Skeletal muscle tissue (tissue), 4 donors: ENCODE measurements around the gene ANO1. TPM values are rescaled to one million over a fixed set of nuclear protein-coding genes. Genes with fewer than 3 reads are reported as not detected.

Source experiments
- H3K27ac ChIP-seq: one replicate; pipeline ENCODE4 v1.7.0; 2013; ENCODE audit warnings: mild to moderate bottlenecking, low read depth, low read length, inconsistent platforms
- H3K27me3 ChIP-seq, 3 donors: one replicate each; pipeline ENCODE4 v1.7.0; 2013; ENCODE audit warnings: low read length in 3 of 3; ENCODE audit not compliant: control insufficient read depth in 3 of 3, insufficient read depth in 3 of 3
- H3K36me3 ChIP-seq, 3 donors: one replicate each; pipeline ENCODE4 v1.7.0; 2013; ENCODE audit warnings: low read length in 3 of 3; ENCODE audit not compliant: control insufficient read depth in 3 of 3, insufficient read depth in 3 of 3
- H3K4me1 ChIP-seq, 3 donors: one replicate each; pipeline ENCODE4 v1.7.0; 2013; ENCODE audit warnings: low read length in 3 of 3, mild to moderate bottlenecking in 3 of 3; ENCODE audit not compliant: control insufficient read depth in 3 of 3, insufficient read depth in 3 of 3
- H3K4me3 ChIP-seq, 3 donors: one replicate each; pipeline ENCODE4 v1.7.0; 2013; ENCODE audit warnings: low read length in 3 of 3
- H3K9ac ChIP-seq, 3 donors: one replicate each; pipeline ENCODE4 v1.7.0; 2013; ENCODE audit warnings: low read length in 3 of 3, mild to moderate bottlenecking in 3 of 3, moderate library complexity in 2 of 3, low read depth in 1 of 3
- H3K9me3 ChIP-seq, 3 donors: one replicate each; pipeline ENCODE4 v1.7.0; 2013; ENCODE audit warnings: low read length in 3 of 3; ENCODE audit not compliant: control insufficient read depth in 3 of 3
- total RNA-seq: library from RNA; depleted of rRNA; stranded (reverse); fragments of >200 nt; gene quantifications from one replicate; pipeline ENCODE4 v1.2.3, GENCODE V29; 2014
- donor health status: Osteomylitis.

Gene ANO1
- 1.6 TPM for total RNA-seq

DNA sequence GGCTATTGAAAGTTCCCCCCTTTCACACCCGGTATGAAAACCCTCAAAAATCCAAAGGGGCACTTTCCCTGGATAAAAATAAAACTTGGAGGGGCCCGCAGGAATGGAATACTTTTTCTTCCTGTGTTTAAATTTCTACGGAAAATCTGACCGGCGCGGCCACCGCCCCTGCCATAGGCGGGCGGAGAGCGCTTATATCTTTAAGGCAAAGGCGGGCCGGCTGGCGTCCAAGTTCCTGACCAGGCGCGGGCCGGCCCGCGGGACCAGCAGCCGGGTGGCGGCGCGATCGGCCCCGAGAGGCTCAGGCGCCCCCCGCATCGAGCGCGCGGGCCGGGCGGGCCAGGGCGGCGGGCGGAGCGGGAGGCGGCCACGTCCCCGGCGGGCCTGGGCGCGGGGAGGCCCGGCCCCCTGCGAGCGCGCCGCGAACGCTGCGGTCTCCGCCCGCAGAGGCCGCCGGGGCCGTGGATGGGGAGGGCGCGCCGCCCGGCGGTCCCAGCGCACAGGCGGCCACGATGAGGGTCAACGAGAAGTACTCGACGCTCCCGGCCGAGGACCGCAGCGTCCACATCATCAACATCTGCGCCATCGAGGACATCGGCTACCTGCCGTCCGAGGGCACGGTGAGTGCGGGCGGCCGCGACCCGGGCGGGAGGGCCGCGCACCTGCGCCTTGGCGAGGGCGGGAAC is at the start of gene ANO1:
ANO1 (plus strand) TSS at position 223 of the 686 bp plus-strand sequence; CDS start at position 513, 290 bp downstream.
- H3K9ac ChIP-seq: peak within 1 kb of the TSS; percentile 23 to 69 (median 57)
- H3K27me3 ChIP-seq: peaks cover 22 to 54% (median 40%) of the 10 kb centered on the region in 3 donors
- peak within 1 kb of the TSS; percentile 52 for H3K27ac ChIP-seq

DNA sequence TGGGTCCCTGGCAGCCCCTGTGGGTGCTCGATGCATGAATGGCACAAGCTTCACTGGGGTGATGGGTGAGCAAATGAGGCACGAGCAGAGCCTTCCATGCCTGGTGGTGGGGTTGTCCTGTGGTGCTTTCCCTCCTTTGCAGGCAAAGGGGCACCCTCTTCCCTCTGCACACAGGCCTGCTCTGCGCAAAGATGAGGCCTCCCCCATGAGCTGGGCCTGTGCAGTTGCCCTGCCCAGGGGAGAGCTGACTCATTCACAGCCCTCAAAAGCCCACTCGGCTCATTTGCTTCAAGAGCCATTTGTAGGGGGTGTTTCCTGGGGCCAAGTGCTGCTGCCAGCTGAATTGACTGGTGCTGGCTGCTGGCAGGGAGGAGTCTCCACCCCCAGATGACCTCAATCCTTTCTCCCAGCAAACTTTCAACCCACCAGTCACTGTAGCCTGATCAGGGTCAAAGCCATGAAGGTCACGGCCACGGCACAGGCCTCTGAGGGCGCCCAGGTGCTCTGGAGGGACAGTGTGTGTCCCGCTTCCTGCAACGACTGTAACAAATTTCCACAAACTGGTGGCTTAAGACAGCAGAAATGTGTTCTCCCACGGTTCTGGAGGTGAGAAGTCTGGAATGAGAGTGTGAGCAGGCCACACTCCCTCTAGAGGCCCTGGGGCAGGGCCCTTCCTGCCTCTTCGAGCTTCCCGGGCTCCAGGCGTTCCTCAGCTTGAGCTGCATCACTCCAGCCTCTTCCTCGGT is 48.8 kb upstream of the ANO1 start:
- Histone ChIP-seq H3K9ac (no peak overlapping the region), H3K36me3 (no peaks in the 10 kb centered on the region), H3K27ac (no peak overlapping the region), H3K27me3 (peaks cover 0 to 9% (median 5%) of the 10 kb centered on the region in 3 donors), H3K9me3 (no peaks in the 10 kb centered on the region), H3K4me3 (no peak overlapping the region), H3K4me1 (peaks cover 0 to 7% (median 0%) of the 10 kb centered on the region in 3 donors)

More for the DNA sequence above, at the start of gene ANO1:
- Histone ChIP-seq H3K36me3 (no peaks in the 10 kb centered on the region), H3K4me3 (peak within 1 kb of the TSS; percentile 23 to 57 (median 41)), H3K9me3 (no peaks in the 10 kb centered on the region), H3K4me1 (peaks cover 4 to 21% (median 7%) of the 10 kb centered on the region in 3 donors)

DNA sequence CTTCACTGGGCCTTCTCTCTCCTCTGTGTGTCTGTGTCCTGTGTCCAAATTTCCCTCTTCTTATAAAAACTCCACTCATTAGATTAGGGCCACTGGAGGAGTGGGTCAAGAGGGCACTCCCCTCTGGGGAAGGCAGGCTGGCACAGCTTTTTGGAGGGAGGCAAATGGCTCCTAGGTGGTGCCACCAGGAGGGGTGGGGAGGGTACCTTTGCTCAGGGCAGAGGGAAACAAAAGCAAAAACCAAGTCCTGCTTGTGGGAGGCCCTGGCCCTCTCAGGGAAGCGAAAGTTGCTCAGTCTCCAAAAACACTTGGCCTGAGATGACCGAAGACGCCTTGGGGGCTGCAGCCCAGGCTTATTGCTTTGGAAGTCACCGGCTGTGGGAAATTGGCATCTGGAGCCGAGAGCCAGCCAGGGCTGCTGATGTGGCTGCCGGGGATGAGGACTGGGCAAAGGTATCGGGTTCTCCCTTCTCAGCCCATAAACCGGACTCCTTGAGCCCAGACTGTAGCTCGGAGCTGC is 48.2 kb upstream of the ANO1 start:
- H3K36me3 ChIP-seq: no peaks in the 10 kb centered on the region
- H3K4me1 ChIP-seq: peaks cover 0 to 7% (median 0%) of the 10 kb centered on the region in 3 donors
- H3K9ac ChIP-seq: no peak overlapping the region
- H3K27ac ChIP-seq: no peak overlapping the region
- H3K27me3 ChIP-seq: peaks cover 0 to 12% (median 7%) of the 10 kb centered on the region in 3 donors
- no peaks in the 10 kb centered on the region for H3K9me3 ChIP-seq
- H3K4me3 ChIP-seq: no peak overlapping the region

DNA sequence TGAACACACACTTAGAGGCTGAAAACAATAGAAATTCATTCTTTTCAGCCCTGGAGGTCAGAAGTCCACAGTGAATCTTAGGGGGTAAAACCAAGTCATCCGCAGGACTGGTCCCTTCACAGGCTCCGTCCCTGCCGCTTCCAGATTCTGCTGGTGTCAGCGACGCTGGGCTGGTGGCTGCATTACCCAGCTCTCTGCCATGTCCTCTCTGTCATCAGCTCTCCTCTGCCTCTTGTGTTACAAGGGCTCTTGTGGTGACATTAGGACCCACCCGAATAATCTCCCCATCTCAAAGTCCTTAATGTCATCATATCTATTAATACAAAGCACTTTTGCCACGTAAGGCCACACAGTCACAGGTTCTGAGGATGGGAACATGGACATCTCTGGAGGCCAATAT is 47.7 kb upstream of the ANO1 start:
- no peaks in the 10 kb centered on the region for H3K36me3 ChIP-seq
- no peaks in the 10 kb centered on the region for H3K9me3 ChIP-seq
- no peak overlapping the region for H3K9ac ChIP-seq
- no peak overlapping the region for H3K4me3 ChIP-seq
- no peak overlapping the region for H3K27ac ChIP-seq
- H3K4me1 ChIP-seq: peaks cover 0 to 7% (median 0%) of the 10 kb centered on the region in 3 donors
- peaks cover 0 to 14% (median 7%) of the 10 kb centered on the region in 3 donors for H3K27me3 ChIP-seq

DNA sequence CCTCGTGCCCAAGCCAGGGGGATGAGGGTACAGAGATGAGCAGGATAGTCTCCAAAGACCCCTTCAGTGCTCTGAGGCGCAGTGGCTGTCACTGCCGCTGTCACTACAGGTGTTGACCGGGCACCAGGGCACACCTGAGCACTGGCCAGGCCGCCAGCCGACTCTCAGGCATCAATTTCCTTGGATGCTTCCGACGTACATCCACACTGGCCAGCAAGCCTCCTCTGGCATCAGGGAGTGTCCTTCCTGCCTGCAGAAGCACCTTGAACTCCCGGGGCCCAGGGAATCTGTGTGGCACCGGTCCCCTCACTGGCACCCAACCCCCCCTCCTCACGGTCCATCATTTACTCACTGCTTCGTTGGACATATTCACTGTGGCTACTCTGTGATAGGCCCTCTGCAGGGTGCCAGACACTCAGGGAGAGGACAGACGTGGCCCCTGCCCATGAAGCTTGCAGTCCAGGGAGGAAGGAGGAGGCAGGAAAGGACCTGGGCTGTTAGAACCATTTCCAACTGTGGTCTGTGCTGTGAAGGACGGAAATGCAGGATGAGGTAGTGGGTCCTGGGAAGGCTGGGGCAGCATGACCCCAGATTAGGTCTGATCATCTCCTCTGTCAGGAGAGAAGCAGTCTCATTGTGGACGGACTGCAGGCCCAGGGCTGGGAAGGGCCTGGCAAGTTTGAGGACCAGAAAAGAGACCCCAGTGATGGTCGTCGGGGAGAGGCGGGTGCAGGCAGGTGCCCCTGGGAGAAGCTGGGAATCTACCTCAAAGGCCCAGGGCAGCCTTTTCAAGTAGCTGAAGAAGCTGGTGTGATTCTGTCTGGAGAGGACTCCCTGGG is 46.3 kb upstream of the ANO1 start:
- Histone ChIP-seq H3K4me1 (peaks cover 0 to 7% (median 0%) of the 10 kb centered on the region in 3 donors), H3K9ac (no peak overlapping the region), H3K9me3 (no peaks in the 10 kb centered on the region)

DNA sequence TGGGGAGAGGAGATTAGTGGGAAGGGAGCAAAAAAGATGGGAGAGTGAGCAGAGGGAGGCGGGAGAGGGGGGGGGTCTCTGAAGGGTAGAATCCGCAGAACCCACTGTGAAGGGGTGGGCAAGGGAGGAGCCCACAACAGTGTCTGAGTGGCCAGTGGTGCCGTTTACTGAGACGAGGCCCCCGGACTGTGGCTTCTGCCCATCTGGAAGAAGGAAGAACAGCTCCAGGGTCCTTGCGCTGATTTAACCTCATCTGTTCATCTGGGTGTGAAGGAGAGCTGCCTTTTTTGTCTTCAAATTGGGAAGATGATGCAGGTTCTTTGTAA is 45.7 kb upstream of the ANO1 start:
- Histone ChIP-seq H3K36me3 (no peaks in the 10 kb centered on the region), H3K27me3 (peaks cover 0 to 14% (median 14%) of the 10 kb centered on the region in 3 donors), H3K9me3 (no peaks in the 10 kb centered on the region), H3K27ac (no peak overlapping the region), H3K4me3 (no peak overlapping the region), H3K9ac (no peak overlapping the region), H3K4me1 (peaks cover 0 to 7% (median 0%) of the 10 kb centered on the region in 3 donors)

More for the DNA sequence above, 46.3 kb upstream of the ANO1 start:
- no peak overlapping the region for H3K27ac ChIP-seq
- no peaks in the 10 kb centered on the region for H3K36me3 ChIP-seq
- peaks cover 0 to 14% (median 12%) of the 10 kb centered on the region in 3 donors for H3K27me3 ChIP-seq
- no peak overlapping the region for H3K4me3 ChIP-seq

DNA sequence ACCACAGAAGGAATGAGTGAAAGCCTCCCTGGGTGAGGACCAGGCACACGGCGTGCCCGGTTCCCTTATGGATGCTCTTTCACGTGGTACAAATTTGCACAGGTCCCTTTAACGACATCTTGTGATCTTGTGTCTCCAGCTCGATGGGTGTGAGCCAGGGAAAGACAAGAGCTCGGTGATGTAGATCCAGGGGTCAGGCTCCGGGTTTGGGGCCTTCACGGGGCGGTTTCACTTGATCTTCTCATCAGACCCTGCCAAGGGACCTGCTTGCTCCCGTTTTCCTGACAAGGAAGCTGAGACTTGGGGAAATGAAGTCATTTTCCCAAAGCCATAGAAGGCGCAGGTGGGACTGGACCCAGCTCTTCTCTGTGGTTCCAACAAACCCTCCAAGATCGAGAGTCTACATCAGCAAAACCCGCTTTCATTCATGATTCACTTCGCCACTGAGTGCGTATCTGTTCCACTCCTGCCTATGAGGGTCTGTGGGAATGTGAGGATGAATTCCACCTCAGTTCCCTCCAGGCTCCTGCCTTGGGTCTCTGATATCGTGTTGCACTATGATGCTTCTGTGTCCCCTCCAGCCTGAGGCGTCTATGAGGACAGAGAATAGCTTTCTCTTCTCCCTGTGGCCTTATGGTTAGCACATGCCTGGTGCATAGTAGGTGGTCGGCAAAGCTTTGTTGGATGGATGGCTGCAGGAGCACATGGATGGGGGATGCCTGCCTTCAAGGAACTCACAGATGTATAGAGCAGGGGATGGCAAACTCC is 45.0 kb upstream of the ANO1 start:
- Histone ChIP-seq H3K9ac (no peak overlapping the region), H3K4me3 (no peak overlapping the region), H3K27ac (no peak overlapping the region), H3K4me1 (peaks cover 0 to 7% (median 0%) of the 10 kb centered on the region in 3 donors), H3K27me3 (peaks cover 0 to 17% (median 14%) of the 10 kb centered on the region in 3 donors), H3K9me3 (no peaks in the 10 kb centered on the region), H3K36me3 (no peaks in the 10 kb centered on the region)

DNA sequence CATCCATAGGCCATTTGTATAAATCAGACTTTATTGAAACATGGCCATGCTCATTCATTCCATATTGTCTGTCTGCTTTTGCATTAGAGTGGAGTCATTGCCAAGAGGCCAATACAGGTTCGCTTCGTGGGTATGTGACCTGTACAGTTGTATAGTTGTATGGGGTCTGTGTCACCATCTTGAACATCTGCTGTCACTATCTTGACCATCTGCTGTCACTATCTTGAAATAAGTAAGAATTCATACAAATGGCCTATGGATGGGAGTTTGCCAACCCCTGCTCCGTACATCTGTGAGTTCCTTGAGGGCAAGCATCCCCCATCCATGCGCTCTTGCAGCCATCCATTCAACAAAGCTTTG is 44.4 kb upstream of the ANO1 start:
- peaks cover 0 to 3% (median 0%) of the 10 kb centered on the region in 3 donors for H3K9me3 ChIP-seq
- H3K27ac ChIP-seq: no peak overlapping the region
- no peaks in the 10 kb centered on the region for H3K36me3 ChIP-seq
- H3K4me3 ChIP-seq: no peak overlapping the region
- H3K27me3 ChIP-seq: peaks cover 0 to 17% (median 14%) of the 10 kb centered on the region in 3 donors
- H3K9ac ChIP-seq: no peak overlapping the region
- peaks cover 0 to 7% (median 0%) of the 10 kb centered on the region in 3 donors for H3K4me1 ChIP-seq

DNA sequence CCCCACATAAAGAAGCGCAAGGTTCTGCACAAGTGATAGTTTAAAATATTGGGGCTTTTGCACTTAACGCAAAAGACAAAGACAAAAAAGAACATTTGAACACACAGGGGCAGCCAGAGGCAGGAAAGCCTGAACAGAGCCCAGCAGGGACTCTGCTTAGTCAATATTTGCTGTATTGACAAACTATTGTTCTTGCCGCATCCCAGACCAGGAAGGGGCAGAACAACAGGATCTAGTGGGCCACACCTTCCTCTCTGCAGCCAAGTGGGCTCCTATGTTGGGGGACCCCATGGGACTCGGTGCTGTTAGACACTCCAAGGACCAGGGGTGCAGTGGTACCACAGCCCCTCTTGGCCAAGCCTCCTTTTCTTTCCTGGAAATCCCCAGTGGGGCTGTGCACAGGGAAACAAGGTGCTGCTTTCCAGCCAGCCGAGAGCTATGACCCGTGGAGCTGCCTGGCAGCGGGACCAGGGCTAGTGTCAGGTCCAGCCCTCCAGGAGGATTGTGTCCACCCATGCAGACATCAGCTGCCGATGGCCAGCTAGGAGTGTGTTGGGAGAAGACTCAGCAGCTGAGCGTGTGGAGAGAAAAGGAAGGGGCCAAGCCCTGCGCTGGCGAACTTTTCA is 43.3 kb upstream of the ANO1 start:
- H3K9ac ChIP-seq: no peak overlapping the region
- peaks cover 0 to 3% (median 0%) of the 10 kb centered on the region in 3 donors for H3K9me3 ChIP-seq
- H3K27me3 ChIP-seq: peaks cover 0 to 14% (median 14%) of the 10 kb centered on the region in 3 donors
- H3K4me1 ChIP-seq: peaks cover 0 to under 1% (median 0%) of the 10 kb centered on the region in 3 donors
- H3K36me3 ChIP-seq: no peaks in the 10 kb centered on the region
- H3K27ac ChIP-seq: no peak overlapping the region
- no peak overlapping the region for H3K4me3 ChIP-seq
